GM21423 (cell line): Measurements from ENCODE around the gene PAFAH1B1.
"Not testable (repeated sequence)": the region's sequence is repeated elsewhere in the genome, so short reads cannot be mapped to it uniquely, and the experiment has no call there.

Experiments used
- ATAC-seq: cut with Tn5 transposase; IDR thresholded peaks from one replicate; pipeline ENCODE4 v1.9.1; 2021; ENCODE audit warnings: mild to moderate bottlenecking, moderate library complexity; ENCODE audit not compliant: unreplicated experiment

Gene PAFAH1B1

DNA sequence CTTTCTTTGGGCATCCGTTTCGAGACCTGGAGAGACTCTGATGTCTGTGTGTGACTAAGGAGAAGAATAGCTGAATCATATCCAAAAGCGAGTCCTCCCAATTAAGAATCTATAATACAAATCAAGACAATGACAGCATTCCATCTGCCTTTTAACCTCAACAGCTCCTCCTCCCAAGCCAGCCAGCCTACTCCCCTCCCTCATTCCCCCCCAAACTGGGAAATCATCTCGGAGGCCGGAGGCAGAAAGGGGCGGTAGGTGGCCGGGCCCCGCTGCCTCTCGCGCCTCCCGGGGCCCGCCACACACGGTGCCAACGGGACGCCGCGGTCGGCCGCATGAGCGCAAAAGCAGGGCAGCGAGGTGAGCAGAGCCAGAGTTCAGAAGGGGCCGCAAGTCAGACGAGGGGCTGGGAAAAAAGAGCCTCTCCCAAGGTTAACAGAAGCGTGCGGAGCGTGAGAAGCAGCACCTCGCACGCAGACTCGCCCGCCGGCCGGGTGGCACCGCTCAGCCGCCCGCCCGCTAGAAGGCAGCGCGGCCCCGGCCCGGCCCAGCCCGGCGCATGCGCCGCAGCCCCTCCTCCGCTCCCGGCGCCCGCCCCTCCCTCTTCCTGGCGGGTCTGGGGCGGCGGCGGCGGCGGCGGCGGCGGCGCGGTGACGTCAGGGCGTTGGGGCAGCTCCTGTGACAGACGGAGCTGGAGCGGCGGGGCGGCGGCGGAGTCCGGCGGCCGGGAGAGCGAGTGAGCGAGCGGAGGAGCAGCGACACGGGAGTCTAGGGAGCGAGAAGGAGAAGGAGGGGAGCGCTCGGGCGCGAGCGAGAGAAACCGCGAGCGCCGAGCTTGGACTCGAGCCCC lies at the start of gene PAFAH1B1:
TSS of gene PAFAH1B1 (plus strand) at position 684 of the 850 bp plus-strand sequence. CDS start 44,635 bp downstream, outside the sequence.
- ATAC-seq = peak; percentile 81

DNA sequence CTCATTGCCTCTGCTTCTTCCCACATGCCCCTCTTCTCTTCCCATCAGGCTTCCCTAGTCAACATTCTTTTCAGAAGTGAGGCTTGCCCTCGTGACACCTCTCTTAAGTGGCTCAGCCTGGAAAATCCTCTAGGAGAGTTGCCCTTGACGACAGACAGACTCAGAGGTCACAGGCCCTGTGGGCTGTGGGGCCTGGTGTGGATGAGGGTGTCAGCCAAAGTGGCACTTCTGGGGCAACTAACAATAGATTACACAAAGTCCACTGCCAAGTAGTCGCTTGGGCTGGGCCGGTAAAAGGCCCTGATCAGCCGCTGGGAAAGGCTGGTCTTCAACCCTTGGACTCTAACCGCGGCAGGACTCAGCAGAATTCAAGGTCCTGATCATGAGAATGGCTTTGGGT lies 48.1 kb upstream of the PAFAH1B1 start:
- no peak for ATAC-seq

GRCh38 chr17:2547176-2547575 lies 46.3 kb upstream of the PAFAH1B1 start:
- no peak for ATAC-seq

DNA sequence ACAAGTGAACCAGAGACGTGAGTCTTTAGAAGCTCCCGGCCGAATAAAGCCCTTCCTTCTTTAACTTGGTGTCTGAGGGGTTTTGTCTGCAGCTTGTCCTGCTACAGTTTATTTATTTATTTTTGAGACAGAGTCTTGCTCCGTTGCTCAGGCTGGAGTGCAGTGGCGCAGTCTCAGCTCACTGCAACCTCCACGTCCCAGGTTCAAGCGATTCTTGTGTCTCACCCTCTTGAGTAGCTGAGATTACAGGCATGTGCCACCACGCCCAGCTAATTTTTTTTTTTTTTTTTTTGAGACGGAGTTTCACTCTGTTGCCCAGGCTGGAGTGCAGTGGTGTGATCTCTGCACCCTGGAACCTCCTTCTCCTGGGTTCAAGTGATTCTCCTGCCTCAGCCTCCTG lies 45.4 kb upstream of the PAFAH1B1 start:
- not testable (repeated sequence) for ATAC-seq

DNA sequence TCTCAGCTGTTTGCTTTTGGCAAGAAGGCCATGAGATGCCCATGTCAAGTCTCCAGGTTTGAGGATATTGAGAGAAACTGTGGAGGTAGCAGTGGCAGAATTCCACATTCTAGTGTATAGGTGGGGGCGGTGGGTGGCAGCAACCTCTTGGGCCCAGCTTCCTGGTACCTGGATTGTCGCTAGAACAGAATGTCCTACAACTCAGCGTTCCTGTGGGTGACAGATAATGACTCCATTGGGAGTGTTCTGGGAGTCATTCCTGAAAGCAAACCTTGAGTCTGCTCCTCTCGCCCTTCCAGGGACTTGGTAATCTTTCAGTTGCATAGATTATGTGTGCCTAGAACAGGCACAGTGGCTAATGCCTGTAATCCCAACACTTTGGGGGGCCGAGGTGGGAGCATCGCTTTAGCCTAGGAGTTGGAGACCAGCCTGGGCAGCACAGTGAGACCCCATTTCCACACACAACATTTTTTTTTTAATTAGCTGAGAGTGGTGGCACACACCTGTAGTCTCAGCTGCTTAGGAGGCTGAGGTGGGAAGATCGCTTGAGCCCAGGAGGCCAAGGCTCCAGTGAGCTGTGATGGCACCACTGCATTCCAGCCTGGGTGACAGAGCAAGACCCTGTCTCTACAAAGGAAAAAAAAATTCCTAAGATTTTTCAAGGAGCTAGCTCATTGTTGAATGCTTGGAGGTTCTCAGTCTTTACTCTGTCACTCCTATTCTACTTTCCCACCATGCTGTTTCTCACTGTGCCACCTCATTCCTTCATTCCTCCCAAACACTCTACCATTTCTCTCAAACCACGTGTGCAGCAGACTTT lies 43.9 kb upstream of the PAFAH1B1 start:
- ATAC-seq = no peak

DNA sequence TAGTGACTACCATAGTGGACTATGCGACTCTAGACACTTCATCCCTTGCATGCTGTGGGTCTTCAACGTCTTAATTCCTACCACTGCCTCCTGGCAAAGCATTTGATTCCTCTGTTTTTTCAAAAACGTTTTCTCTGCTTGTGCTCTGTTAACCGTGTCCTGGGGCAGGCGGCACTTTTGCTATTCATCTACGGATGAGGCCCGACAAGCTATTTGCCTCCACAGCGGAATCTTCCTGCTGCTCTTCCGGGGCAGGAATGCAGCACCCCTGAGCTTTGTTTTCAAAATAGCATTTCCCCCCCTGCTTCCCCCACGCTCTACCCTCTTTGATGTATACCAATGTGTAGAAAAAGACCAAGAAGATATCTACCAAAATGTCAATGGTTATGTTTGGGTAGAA lies 42.0 kb upstream of the PAFAH1B1 start:
- ATAC-seq = no peak

DNA sequence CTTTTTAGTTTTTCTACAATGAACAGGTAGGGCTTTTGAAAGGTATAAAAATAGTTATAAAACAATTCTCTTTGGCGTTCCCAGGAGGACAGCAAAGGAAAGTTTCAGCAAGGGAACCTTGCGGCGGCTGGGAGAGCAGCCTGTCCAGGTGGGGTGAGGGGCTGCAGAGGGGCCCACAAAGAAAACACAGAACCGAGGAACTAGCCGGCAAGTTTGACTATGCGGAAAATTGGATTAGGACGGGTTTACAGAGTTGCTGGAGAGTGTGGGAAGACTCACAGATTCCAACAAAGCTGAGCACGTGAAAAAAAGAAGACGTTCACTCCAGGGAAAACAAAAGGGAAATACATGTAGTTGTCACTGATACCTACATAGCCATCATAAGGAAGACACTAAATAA lies 41.5 kb upstream of the PAFAH1B1 start:
- no peak for ATAC-seq

DNA sequence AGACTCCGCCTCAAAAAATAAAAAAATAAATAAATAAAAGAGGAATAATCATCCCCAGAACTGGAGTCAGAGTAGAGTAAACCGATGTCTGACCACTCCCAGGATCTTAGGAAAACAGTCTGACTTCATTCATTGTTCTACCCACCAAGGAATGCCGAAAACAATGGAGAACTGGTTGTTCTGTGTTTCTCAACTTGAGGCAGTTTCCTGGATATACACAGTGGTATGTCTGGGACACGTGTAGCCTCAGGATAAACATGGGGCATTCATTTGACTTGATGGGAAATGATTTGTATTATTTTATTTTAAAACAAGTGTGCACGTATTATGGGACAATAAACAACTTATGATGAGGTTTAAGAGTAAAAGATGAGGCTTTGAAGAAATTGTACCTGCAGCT lies 32.8 kb upstream of the PAFAH1B1 start:
- no peak for ATAC-seq

- ATAC-seq = no peak
These were observed 31.1 kb upstream of the PAFAH1B1 start for GRCh38 chr17:2562162-2562858.

GRCh38 chr17:2563061-2563460 lies 30.4 kb upstream of the PAFAH1B1 start:
- ATAC-seq = no peak

DNA sequence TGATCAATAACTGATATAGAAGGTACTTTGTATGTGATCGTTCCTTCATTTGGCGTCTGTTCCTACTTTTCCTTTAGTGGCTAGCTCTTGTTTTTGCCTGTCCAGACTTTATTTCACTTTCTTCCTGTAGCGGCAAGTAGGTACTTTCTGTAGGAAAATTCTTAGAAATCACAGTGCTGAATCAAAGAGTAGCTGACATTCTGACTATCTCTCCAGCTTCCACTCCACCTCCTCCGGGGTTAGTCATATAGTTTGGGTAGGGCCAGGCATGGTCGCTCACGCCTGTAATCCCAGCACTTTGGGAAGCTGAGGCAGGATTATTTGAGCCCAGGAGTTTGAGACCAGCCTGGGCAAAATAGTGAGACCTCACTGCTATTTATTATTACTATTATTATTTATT lies 29.9 kb upstream of the PAFAH1B1 start:
- no peak for ATAC-seq

DNA sequence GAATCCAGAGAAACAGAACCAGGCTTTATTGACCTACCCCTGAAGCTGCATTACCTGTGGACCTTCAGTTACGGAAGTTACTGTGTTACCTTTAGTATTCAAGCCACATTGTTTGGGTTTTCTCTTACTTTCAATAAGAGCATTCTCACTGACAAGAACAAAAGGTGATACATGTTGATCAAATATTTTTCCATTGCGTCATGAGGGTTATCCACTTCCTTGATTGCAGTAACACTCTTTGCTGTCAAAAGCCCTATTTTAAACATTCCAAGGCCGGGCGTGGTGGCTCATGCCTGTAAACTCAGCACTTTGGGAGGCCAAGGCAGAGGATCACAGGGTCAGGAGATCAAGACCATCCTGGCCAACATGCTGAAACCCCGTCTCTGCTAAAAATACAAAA lies 28.6 kb upstream of the PAFAH1B1 start:
- no peak for ATAC-seq

GRCh38 chr17:2566056-2566455 lies 27.4 kb upstream of the PAFAH1B1 start:
- ATAC-seq = no peak

DNA sequence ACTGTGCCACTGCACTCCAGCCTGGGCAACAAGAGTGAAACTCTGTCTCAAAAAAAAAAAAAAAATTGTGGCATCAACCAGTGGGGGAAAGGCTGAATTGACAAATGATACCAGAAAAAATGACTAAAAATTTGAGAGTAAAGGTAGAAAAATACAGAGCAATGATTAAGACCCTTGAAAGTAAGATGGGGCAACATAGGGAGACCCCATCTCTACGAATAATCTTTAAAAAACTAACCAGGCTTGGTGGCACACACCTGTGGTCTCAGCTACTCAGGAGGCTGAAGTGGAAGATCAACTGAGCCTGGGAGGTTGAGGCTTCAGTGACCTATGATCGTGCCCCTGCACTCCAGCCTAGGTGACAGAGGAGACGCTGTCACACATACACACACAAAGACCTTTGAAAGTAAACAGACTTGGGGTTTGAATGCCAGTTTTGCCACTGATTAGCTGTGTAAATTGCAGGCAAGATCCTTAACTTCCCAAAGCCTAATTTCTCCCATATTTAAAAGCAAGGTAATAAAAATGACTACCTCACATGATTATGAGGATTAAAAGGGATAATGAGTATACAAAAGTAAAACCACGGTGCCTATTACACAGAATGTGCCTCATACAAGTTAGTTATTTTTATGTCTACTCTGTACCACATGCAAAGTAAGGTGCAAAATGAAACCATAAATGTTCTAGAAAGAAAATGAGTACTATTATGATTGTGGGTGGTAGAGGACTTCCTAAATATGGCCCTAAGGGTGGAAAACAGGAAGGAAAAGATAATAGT lies 21.7 kb upstream of the PAFAH1B1 start:
- peak; percentile 79 for ATAC-seq

DNA sequence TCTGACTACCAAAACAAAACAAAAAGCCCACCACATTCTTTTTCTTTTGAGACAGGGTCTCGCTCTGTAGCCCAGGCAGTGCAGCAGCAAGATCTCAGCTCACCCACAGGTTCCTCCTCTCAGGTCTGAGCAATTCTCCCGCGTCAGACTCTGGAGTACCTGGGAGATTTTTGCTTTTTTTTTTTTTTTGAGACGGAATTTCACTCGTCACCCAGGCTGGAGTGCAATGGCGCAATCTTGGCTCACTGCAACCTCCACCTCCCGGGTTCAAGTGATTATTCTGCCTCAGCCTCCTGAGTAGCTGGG lies 21.2 kb upstream of the PAFAH1B1 start:
- not testable (repeated sequence) for ATAC-seq

GRCh38 chr17:2580151-2580550 lies 13.3 kb upstream of the PAFAH1B1 start:
- no peak for ATAC-seq

DNA sequence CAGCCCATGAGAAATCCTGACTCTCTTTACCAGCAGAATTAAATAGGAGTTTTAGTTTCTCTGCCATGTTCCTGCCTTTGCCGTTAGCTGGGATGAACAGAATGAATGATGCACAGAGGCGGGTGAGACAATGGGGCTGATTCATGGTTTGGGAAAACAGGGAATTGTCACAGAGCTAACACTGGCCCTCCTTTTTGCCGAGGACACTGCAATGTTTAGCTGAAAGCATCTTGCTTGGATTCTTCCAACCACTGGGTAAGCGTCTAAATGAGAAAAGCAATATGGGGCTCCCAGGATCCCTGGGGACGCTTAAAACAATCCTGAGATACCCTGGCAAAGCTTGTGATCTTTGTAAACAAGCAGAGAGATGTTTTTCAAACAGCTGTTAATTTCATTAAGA lies 12.8 kb upstream of the PAFAH1B1 start:
- ATAC-seq = no peak

GRCh38 chr17:2582493-2582892 lies 11.0 kb upstream of the PAFAH1B1 start:
- no peak for ATAC-seq

- ATAC-seq = no peak
These were observed 2.3 kb upstream of the PAFAH1B1 start for GRCh38 chr17:2591040-2591640.
